NT2/D1 (cell line): ENCODE data around the gene ABI3BP.

Source experiments
- SUZ12 ChIP-seq: IDR thresholded peaks from 2 replicates; pipeline ENCODE4 v1.6.1; 2011; ENCODE audit not compliant: insufficient read length, insufficient read depth; ENCODE audit errors: extremely low read depth
- YY1 ChIP-seq: IDR thresholded peaks from 2 replicates; pipeline ENCODE4 v1.6.1; 2011; ENCODE audit not compliant: insufficient read length, insufficient read depth
- ZNF274 ChIP-seq: IDR thresholded peaks from 2 replicates; pipeline ENCODE4 v1.6.1; 2011; ENCODE audit warnings: mild to moderate bottlenecking, low read depth, low read length

GRCh38 chr3:100838157-100838556 is 155.1 kb downstream of the ABI3BP start:
- TF ChIP-seq ZNF274 (no peak), SUZ12 (no peak), YY1 (no peak)
